HG03354 (cell line): ENCODE measurements around the gene APP.

Experiments
- ATAC-seq: cut with Tn5 transposase; IDR thresholded peaks from one replicate; pipeline ENCODE4 v1.9.1; 2021; ENCODE audit warnings: mild to moderate bottlenecking; ENCODE audit not compliant: unreplicated experiment, poor library complexity, severe bottlenecking

The APP gene

GRCh38 chr21:25896501-25897056, 274.0 kb downstream of the APP start:
- ATAC-seq = no peak

GRCh38 chr21:25895565-25896205, 274.9 kb downstream of the APP start:
- ATAC-seq = peak; percentile 89

GRCh38 chr21:25893191-25893590, 277.4 kb downstream of the APP start:
- no peak for ATAC-seq

- ATAC-seq = no peak
These were observed 279.0 kb downstream of the APP start for GRCh38 chr21:25891596-25891995.

DNA sequence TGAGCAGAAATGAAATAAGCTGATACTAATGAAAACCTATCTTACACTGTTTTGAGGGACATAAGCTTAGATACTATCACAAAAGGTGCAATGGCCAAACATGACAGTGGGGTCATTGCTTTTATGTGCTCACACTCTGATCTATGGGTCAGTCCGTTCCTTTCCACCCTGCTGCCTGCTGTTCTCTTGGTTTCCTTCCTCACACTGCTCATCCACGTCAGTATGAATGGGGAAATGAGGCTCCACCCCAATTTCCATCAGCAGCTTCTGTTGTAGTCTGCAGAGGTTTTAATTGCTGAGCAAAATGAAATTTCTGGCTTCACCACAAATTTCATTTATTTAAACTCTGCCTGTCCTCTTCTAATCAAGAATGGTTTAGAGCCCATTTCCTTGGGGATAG, 280.6 kb downstream of the APP start:
- ATAC-seq = no peak

- no peak for ATAC-seq
These were observed 281.9 kb downstream of the APP start for GRCh38 chr21:25888711-25889110.

- no peak for ATAC-seq
These were observed 282.8 kb downstream of the APP start for GRCh38 chr21:25887646-25888306.

DNA sequence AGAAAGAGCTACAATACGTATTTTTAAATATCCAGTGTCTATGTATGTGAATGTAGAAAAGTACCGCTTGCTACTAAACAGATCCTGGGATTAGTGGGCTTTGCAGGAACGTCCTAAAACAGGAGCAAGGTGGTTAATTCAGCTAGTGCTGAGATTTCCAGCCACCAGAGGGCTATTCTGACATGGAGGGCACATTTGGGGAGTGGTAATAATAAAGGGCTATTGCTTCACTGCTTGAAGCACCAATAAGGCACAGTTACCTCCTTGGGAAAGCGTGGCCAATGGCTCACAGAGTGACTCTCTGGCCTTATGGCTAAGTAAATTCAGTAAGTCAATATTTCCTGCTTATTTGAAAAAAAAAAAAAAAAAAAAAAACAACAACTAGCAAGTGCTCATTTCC, 283.4 kb downstream of the APP start:
- no peak for ATAC-seq

GRCh38 chr21:25885880-25886279, 284.7 kb downstream of the APP start:
- ATAC-seq = no peak

DNA sequence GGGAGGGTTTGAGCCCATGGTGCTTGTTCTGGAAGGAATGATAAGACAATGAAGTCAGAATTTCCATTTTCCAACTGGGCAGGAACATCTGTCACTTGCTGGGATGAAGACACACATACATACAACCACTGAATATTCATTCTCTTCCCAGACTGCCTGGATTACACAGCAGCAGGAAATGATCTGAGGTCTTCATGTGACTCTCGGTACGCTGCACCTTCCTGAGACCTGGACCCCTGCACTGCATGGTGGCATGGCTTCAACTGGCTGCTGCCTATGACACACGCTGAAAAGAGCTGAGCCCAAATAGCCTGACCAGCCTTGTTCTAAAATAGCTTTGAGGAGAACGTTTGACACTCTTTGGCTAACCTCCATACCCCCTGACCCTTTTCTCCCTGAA, 285.2 kb downstream of the APP start:
- ATAC-seq = no peak

DNA sequence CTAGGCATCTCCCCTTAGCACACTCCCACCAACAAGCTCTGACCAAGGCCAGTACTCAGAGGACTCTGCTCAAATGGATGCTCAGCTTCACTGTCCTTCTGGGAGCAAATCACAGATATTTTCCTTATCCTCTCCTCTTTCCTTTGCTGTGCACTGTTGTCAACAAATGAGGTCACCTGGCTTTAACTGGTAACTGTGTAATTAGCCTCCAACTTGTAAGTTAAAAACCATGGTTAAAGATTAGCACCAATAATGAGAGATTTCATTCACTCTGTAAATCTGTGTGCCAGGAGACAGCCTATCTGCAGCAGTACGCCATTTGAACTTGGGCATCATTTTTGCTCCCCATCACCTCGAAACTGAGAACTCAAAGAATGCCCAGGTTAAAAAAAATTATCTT, 286.3 kb downstream of the APP start:
- ATAC-seq = no peak

- peak; percentile 92 for ATAC-seq
These were observed 288.8 kb downstream of the APP start for GRCh38 chr21:25881524-25882376.

GRCh38 chr21:25879203-25879602, 291.4 kb downstream of the APP start:
- no peak for ATAC-seq

DNA sequence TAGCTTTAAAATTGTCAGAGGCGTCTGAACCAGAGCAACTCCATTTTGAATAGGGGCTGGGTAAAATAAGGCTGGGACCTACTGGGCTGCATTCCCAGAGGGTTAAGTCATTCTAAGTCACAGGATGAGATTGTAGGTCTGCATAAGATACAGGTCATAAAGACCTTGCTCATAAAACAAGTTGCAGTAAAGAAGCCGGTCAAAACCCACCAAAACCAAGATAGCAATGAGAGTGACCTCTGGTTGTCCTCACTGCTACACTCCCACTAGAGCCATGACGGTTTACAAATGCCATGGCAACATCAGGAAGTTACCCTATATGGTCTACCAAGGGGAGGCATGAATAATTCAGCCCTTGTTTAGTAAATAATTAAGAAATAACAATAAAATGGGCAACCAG, 292.2 kb downstream of the APP start:
- no peak for ATAC-seq

GRCh38 chr21:25872271-25872670, 298.3 kb downstream of the APP start:
- ATAC-seq = no peak

- no peak for ATAC-seq
These were observed 299.0 kb downstream of the APP start for GRCh38 chr21:25871566-25871965.

DNA sequence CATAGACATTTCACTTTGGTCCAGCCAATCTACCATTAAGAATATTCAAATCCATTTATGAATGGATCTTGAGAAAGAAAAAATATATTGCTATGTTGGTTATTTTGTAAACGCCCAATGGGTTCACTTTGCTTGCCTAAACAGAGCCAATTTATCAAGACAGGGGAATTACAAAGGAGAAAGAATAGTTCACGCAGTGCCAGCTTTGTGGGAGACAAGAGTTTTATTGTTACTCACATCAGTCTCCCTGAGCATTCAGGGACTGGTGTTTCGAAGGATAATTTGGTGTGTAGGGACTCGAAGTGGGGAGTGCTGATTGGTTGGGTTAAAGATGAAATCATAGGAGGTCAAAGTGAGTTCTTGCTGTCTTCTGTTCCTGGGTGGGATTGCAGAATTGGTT, 300.5 kb downstream of the APP start:
- no peak for ATAC-seq

DNA sequence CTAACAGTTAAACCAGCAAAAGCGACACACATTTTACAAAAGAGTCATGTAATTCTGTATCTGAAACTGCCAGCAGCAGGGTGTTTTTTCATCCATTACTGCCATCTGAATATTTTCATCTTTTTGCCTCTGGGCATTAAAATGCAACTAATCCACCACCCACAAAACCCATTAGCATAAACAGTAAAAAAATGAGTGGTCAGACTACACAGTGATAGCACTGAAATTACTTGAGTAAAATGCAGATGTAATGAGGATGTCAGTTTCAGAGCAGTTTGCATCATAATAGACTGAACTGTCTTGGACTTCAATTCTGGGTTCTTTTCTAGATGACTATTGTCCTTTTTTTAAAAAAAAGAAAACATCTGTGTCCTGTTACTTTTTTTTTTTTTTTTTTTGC, 303.5 kb downstream of the APP start:
- no peak for ATAC-seq

- ATAC-seq = no peak
These were observed 306.8 kb downstream of the APP start for GRCh38 chr21:25863747-25864146.

DNA sequence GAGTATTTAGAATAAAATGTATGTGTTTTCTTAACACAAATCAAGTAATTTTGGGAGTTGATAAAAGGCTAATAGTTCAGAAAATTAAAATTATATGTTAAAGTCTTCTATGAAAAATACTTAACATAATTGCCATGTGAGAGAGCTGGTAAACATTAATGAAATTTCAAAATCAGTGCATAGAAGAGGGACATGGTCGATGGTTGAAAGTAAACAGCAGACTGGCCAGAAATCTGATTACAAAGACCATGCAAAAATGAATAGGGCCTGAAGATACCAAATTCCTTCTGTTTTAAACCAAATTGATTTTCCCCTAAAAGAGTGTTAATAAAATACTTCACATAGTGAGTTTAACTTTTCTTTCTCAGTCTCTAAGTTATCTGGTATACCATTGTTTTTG, 307.5 kb downstream of the APP start:
- no peak for ATAC-seq

GRCh38 chr21:25862596-25862995, 308.0 kb downstream of the APP start:
- ATAC-seq = peak; percentile 74
